Keratinocyte (primary cell): ENCODE measurements around the gene FOXK1.

Experiments
- CTCF ChIP-seq, 3 experiments: IDR thresholded peaks in 1 of 3; conservative IDR thresholded peaks in 1 of 3; optimal IDR thresholded peaks in 1 of 3; 2 replicates in 2 of 3; 3 replicates in 1 of 3; pipeline versions ENCODE3 to v1.5.1; 2011; ENCODE audit warnings: low read length in 3 of 3, mild to moderate bottlenecking in 3 of 3, moderate library complexity in 2 of 3, control low read depth in 1 of 3, inconsistent platforms in 1 of 3; ENCODE audit not compliant: insufficient read depth in 2 of 3; ENCODE audit errors: extremely low read depth in 1 of 3
- EZH2 ChIP-seq: IDR thresholded peaks from one replicate; pipeline ENCODE4 v1.6.1; 2012; ENCODE audit warnings: inconsistent platforms, mild to moderate bottlenecking, low read length, moderate library complexity

GRCh38 chr7:4665661-4666060 lies 16.4 kb upstream of the FOXK1 start:
- no peak for TF ChIP-seq CTCF (optimal IDR thresholded peaks at IDR 0.05 in 1 of 3, IDR thresholded peaks at IDR 0.05 in 1 of 3, conservative IDR thresholded peaks at IDR 0.05 in 1 of 3; ENCODE audit: extremely low read depth in 1 of 3, insufficient read depth in 2 of 3, low read length in 3 of 3)
- no peak for TF ChIP-seq EZH2
